Tibial nerve (tissue), 4 donors: ENCODE data around the gene YWHAH.

Experiments
- CTCF ChIP-seq, 5 experiments: fragments of 200-600 bp in 3 of 5; fragments of 450-650 bp in 2 of 5; sonication (generic) in 3 of 5; IDR thresholded peaks; one replicate each; pipeline ENCODE4 v1.5.1; 2016 to 2019; ENCODE audit warnings: antibody characterized with exemption in 5 of 5, mild to moderate bottlenecking in 3 of 5, moderate library complexity in 2 of 5
- EP300 ChIP-seq, 2 donors: sonication (generic); formaldehyde crosslinking; IDR thresholded peaks; one replicate each; pipeline ENCODE4 v1.6.1; 2017; ENCODE audit warnings: antibody characterized with exemption in 2 of 2, mild to moderate bottlenecking in 1 of 2
- POLR2A ChIP-seq, 2 donors: fragments of 450-650 bp; IDR thresholded peaks; one replicate each; pipeline ENCODE4 v1.6.1; 2017; ENCODE audit warnings: antibody characterized with exemption in 2 of 2, mild to moderate bottlenecking in 2 of 2, moderate library complexity in 2 of 2

GRCh38 chr22:31933406-31933805, 10.9 kb upstream of the YWHAH start:
- TF ChIP-seq CTCF (IDR thresholded peaks at IDR 0.05) (no peak), POLR2A (IDR thresholded peaks at IDR 0.05) (no peak), EP300 (IDR thresholded peaks at IDR 0.05) (no peak)
